Mucosa of descending colon (tissue), 3 donors: ENCODE results near the gene CCL2. TPM values are rescaled to one million over a fixed set of nuclear protein-coding genes. Genes with fewer than 3 reads are reported as not detected.

Experiments used
- ATAC-seq: fragments of 200-7000 bp; cut with Tn5 transposase; one replicate; pipeline ENCODE4 v1.9.1; 2020; ENCODE audit warnings: mild to moderate bottlenecking, moderate library complexity
- DNase-seq, 3 donors: peaks; one replicate each; pipeline ENCODE4 v3.0.0-alpha.2; 2020
- H3K36me3 ChIP-seq: fragments of 200-600 bp; one replicate; pipeline ENCODE4 v1.8.0; 2021; ENCODE audit warnings: low read depth, mild to moderate bottlenecking
- H3K4me1 ChIP-seq: fragments of 200-600 bp; one replicate; pipeline ENCODE4 v1.8.0; 2021; ENCODE audit warnings: low read depth, mild to moderate bottlenecking
- H3K4me3 ChIP-seq: fragments of 200-600 bp; one replicate; pipeline ENCODE4 v1.8.0; 2021; ENCODE audit warnings: mild to moderate bottlenecking
- H3K9me3 ChIP-seq: fragments of 200-600 bp; one replicate; pipeline ENCODE4 v1.8.0; 2021; ENCODE audit warnings: mild to moderate bottlenecking
- CTCF ChIP-seq: fragments of 200-600 bp; IDR thresholded peaks from one replicate; pipeline ENCODE4 v1.8.0; 2022; ENCODE audit warnings: antibody characterized with exemption, mild to moderate bottlenecking
- intact Hi-C, 2 donors: fragments of 100-400 bp; cut with DNase I in 1 of 2; cut with micrococcal nuclease in 1 of 2; formaldehyde crosslinking; loops; one replicate each; pipeline versions ENCODE4 v1.11.0 to v1.11.1; 2022; cut with DNase I, micrococcal nuclease
- total RNA-seq, 3 donors: library from RNA; stranded (reverse); fragmentation: NEBNext Ultra II Directional in 2 of 3; extraction: Animal tissue kit (Norgen Biotek cat#: 25700) in 2 of 3; gene quantifications; one replicate each; pipeline versions ENCODE4 v1.2.1 to v1.2.4, GENCODE V29; 2021 to 2023
- donor health status: DM: no; HTN: no; CAD: no; lungs with moderate emphysema.
- donor health status: DM: no; HTN: no; CAD: no.
- donor health status: DM: no; HTN: yes; CAD: no.

CCL2 gene
- total RNA-seq, 3 donors from 2014 or later, result 7.1 to 65.6 (median 39.7) TPM

DNA sequence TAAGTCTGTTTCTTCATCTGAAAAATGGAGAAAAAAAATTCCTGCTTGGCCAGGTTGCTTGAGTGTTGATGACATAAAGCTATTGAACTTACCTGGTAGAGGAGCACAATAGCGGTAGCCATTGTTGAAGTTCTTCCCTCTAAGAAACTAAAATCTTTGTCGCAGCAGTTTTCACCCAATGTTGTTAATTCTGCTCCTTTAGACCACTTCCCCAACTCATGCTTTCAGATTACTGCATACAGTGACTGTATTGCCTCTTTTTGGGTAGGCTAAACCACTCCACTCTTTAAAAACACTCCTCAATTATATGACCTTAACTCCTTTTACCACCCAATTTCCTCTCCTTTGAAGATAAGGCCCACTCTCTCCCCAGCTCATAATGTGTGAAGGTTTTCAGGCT lies 35.7 kb upstream of the CCL2 start:
- H3K4me1 ChIP-seq, result no peaks in the 10 kb centered on the region
- intact Hi-C loops, result no loop called here
- no peaks in the 10 kb centered on the region for H3K9me3 ChIP-seq
- no peak overlapping the region for H3K4me3 ChIP-seq
- H3K36me3 ChIP-seq, result no peaks in the 10 kb centered on the region
- ATAC-seq (no peak), DNase-seq (no peak)
- TF ChIP-seq CTCF, result no peak

DNA sequence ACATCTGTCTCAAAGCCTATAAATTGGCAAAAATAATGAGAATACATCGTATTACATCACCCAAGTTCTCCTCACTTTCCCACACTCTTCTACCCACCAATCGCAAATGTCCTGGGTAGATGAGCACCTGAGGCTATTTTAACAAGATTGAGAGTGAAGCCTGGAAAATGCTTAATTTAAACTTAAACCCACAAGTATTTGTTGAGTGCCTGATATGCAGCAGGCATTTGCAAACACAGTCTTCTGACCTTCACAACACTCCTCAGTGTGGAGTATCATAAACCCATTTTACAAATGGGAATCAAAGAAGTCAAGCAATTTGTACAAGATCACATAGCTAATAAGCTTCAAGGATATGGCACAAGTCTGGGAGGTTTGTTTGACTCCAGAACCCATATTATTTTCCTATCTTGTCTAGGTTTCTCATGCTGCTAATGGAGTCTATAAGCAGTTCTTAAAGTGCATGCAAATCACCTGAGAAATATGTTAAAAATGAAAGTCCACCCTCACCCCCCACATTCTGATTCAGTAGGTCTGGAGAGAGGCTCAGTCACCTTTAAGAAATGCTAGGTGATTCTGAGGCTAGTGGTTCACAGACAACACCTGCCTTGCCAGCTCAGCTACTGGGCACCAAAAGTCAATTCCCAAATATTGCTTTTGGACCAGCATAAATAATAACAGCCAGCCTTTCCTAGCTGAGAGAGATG lies 34.9 kb upstream of the CCL2 start:
- H3K4me3 ChIP-seq, result no peak overlapping the region
- intact Hi-C loops, result no loop called here
- TF ChIP-seq CTCF, result no peak
- H3K9me3 ChIP-seq, result no peaks in the 10 kb centered on the region
- no peaks in the 10 kb centered on the region for H3K36me3 ChIP-seq
- ATAC-seq (no peak), DNase-seq (no peak)
- no peaks in the 10 kb centered on the region for H3K4me1 ChIP-seq

GRCh38 chr17:34220752-34221395 lies 34.2 kb upstream of the CCL2 start:
- no peak for ATAC-seq
- DNase-seq, result no peak
- Histone ChIP-seq H3K9me3 (no peaks in the 10 kb centered on the region), H3K36me3 (no peaks in the 10 kb centered on the region), H3K4me3 (no peak overlapping the region), H3K4me1 (no peaks in the 10 kb centered on the region)
- no peak for TF ChIP-seq CTCF
- intact Hi-C loops, result no loop called here

DNA sequence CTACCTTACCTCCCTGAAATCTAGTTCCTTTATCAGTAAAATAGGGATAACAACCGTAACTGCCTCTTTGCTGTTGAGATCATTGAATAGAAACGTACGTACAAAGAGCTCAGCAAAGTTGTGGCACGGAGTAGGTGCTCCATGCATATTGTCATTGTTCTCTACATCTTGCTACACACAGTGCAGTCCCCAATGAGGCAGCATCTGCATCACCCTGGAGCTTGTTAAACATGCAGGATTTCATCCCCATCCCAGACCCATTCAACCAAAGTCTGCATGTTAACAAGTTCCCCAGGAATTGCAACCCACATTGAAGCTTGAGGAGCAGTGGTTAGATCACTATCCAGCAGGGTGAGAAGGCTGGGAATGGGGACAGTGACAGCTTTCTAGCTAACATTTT lies 33.7 kb upstream of the CCL2 start:
- intact Hi-C loops, result no loop called here
- no peak for TF ChIP-seq CTCF
- H3K4me3 ChIP-seq, result no peak overlapping the region
- no peaks in the 10 kb centered on the region for H3K4me1 ChIP-seq
- no peak for ATAC-seq
- H3K9me3 ChIP-seq, result no peaks in the 10 kb centered on the region
- no peak for DNase-seq
- no peaks in the 10 kb centered on the region for H3K36me3 ChIP-seq

- Histone ChIP-seq H3K4me3 (no peak overlapping the region), H3K9me3 (no peaks in the 10 kb centered on the region), H3K36me3 (no peaks in the 10 kb centered on the region), H3K4me1 (no peaks in the 10 kb centered on the region)
- TF ChIP-seq CTCF, result no peak
- DNase-seq (no peak), ATAC-seq (no peak)
- intact Hi-C loops, result no loop called here
Measured at GRCh38 chr17:34222722-34223497, 32.2 kb upstream of the CCL2 start.
